GM20000 (cell line): ENCODE results near the gene UBXN1.

Source experiments
- DNase-seq: peaks from one replicate; pipeline ENCODE4 v3.0.0; 2012; ENCODE audit warnings: low spot score
- CTCF ChIP-seq: IDR thresholded peaks from 2 replicates; pipeline ENCODE4 v1.5.1; 2012; ENCODE audit warnings: mild to moderate bottlenecking, control low read depth; ENCODE audit errors: extremely low read depth, missing control alignments

Gene UBXN1

GRCh38 chr11:62689421-62690183 is 10.7 kb upstream of the UBXN1 start, which contains the start of gene LRRN4CL:
Gene LRRN4CL (minus strand): TSS chr11:62689530. CDS start chr11:62688508, 1,022 bp downstream.
- TF ChIP-seq CTCF, result no peak
- DNase-seq, result peak; percentile 18

- no peak for TF ChIP-seq CTCF
- no peak for DNase-seq
Observed at GRCh38 chr11:62688491-62688890, 9.6 kb upstream of the UBXN1 start.

- TF ChIP-seq CTCF, result no peak
- DNase-seq, result no peak
Observed at GRCh38 chr11:62687508-62688396, 8.9 kb upstream of the UBXN1 start.

- DNase-seq, result no peak
- no peak for TF ChIP-seq CTCF
Observed at GRCh38 chr11:62682518-62682917, 3.6 kb upstream of the UBXN1 start.

GRCh38 chr11:62680825-62681240 is 2.0 kb upstream of the UBXN1 start:
- peak; percentile 73 for DNase-seq
- peak; percentile 38 for TF ChIP-seq CTCF

- DNase-seq, result no peak
- TF ChIP-seq CTCF, result no peak
Observed at GRCh38 chr11:62678433-62678769, 472 bp downstream of the UBXN1 start.

- no peak for DNase-seq
- no peak for TF ChIP-seq CTCF
Observed at GRCh38 chr11:62677714-62678113, 1.2 kb downstream of the UBXN1 start.
